Measurements from ENCODE around the gene NSMCE1.

DNA sequence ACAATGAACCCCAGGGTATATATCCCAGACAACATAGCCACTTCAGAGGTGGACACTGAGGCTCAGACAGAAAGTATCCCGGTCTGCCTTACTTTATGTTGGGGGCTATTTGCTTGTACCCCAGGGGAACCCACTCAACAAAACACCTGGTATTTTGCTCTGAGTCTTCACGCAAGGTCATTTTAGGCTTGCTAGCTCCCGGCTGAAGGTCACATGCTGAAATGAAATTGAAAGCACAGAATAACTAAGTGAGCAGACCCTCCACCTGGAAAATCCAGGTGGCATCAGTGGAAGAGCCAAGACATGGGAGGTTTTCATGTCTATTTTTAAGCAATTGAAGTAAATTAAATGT is 69.4 kb downstream of the NSMCE1 start:
- no peak for TF ChIP-seq CTCF (conservative IDR thresholded peaks at IDR 0.05; ENCODE audit: low read depth, low read length)
- no peak for TF ChIP-seq MAFK (IDR thresholded peaks at IDR 0.05; ENCODE audit: low read depth, low read length)
- no peak for TF ChIP-seq POLR2A (IDR thresholded peaks at IDR 0.05; ENCODE audit: low read depth, low read length)
- no peak for TF ChIP-seq RAD21 (IDR thresholded peaks at IDR 0.05; ENCODE audit: low read length)
- TF ChIP-seq SMC3 (IDR thresholded peaks at IDR 0.05; ENCODE audit: low read depth, low read length): no peak
- no peak for TF ChIP-seq MAZ (IDR thresholded peaks at IDR 0.05; ENCODE audit: borderline replicate concordance, low read depth, low read length)
- TF ChIP-seq CEBPB (IDR thresholded peaks at IDR 0.05; ENCODE audit: low read depth, low read length): no peak
